ENCODE data around the gene NKAPL. TPM values are rescaled to one million over a fixed set of nuclear protein-coding genes. Genes with fewer than 3 reads are reported as not detected.

NKAPL gene
- total and polyA plus RNA-seq, 2 of the 13 experiments (the other 11 are each of a cell fraction or from before 2014, with no cell fraction given), result not detected

DNA sequence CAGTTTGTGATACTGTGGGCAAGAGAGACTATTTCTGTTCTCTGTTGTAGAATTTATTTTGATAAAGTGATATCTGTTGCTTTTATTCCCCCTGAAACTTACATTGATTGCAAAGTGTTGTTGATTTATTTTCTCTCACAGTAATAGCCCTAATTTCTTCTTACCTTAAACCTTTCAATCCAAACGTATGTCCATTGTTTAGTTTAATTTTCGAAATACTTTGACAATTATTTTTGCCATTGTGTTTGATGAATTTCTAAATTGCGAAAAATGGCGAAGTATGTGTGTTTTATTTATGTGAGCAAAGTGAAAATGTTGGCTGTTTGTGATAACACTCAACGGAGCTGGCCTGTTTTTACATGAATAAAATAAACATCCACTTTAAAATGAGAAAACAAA, 7.5 kb downstream of the NKAPL start (continued):
- no peak for TF ChIP-seq KAT7 (CRISPR knock-in tag; IDR thresholded peaks at IDR 0.05; ENCODE audit: borderline replicate concordance)
- TF ChIP-seq, protein P1, sequence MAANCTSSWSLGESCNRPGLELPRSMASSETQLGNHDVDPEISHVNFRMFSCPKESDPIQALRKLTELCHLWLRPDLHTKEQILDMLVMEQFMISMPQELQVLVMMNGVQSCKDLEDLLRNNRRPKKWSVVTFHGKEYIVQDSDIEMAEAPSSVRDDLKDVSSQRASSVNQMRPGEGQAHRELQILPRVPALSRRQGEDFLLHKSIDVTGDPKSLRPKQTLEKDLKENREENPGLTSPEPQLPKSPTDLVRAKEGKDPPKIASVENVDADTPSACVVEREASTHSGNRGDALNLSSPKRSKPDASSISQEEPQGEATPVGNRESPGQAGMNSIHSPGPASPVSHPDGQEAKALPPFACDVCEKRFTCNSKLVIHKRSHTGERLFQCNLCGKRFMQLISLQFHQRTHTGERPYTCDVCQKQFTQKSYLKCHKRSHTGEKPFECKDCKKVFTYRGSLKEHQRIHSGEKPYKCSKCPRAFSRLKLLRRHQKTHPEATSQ (CRISPR knock-in tag; IDR thresholded peaks at IDR 0.05; ENCODE audit: borderline replicate concordance), result no peak
- TF ChIP-seq TBL1XR1 (IDR thresholded peaks at IDR 0.05; ENCODE audit: borderline replicate concordance, low read length, partially characterized antibody), result no peak
- no peak for TF ChIP-seq SP140L (CRISPR knock-in tag; IDR thresholded peaks at IDR 0.05; ENCODE audit: borderline replicate concordance)
- TF ChIP-seq, protein P2, sequence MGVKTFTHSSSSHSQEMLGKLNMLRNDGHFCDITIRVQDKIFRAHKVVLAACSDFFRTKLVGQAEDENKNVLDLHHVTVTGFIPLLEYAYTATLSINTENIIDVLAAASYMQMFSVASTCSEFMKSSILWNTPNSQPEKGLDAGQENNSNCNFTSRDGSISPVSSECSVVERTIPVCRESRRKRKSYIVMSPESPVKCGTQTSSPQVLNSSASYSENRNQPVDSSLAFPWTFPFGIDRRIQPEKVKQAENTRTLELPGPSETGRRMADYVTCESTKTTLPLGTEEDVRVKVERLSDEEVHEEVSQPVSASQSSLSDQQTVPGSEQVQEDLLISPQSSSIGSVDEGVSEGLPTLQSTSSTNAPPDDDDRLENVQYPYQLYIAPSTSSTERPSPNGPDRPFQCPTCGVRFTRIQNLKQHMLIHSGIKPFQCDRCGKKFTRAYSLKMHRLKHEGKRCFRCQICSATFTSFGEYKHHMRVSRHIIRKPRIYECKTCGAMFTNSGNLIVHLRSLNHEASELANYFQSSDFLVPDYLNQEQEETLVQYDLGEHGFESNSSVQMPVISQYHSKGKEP (CRISPR knock-in tag; IDR thresholded peaks at IDR 0.05), result no peak
- TF ChIP-seq RBAK (CRISPR knock-in tag; IDR thresholded peaks at IDR 0.05), result no peak
- TF ChIP-seq PHF5A (CRISPR knock-in tag; IDR thresholded peaks at IDR 0.05; ENCODE audit: low read depth, unreplicated experiment), result peak; percentile 17
- TF ChIP-seq, protein P3, sequence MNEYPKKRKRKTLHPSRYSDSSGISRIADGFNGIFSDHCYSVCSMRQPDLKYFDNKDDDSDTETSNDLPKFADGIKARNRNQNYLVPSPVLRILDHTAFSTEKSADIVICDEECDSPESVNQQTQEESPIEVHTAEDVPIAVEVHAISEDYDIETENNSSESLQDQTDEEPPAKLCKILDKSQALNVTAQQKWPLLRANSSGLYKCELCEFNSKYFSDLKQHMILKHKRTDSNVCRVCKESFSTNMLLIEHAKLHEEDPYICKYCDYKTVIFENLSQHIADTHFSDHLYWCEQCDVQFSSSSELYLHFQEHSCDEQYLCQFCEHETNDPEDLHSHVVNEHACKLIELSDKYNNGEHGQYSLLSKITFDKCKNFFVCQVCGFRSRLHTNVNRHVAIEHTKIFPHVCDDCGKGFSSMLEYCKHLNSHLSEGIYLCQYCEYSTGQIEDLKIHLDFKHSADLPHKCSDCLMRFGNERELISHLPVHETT (CRISPR knock-in tag; conservative IDR thresholded peaks at IDR 0.05), result no peak
- TF ChIP-seq, protein P4, sequence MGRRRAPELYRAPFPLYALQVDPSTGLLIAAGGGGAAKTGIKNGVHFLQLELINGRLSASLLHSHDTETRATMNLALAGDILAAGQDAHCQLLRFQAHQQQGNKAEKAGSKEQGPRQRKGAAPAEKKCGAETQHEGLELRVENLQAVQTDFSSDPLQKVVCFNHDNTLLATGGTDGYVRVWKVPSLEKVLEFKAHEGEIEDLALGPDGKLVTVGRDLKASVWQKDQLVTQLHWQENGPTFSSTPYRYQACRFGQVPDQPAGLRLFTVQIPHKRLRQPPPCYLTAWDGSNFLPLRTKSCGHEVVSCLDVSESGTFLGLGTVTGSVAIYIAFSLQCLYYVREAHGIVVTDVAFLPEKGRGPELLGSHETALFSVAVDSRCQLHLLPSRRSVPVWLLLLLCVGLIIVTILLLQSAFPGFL (CRISPR knock-in tag; IDR thresholded peaks at IDR 0.05), result no peak
- TF ChIP-seq, protein P5, sequence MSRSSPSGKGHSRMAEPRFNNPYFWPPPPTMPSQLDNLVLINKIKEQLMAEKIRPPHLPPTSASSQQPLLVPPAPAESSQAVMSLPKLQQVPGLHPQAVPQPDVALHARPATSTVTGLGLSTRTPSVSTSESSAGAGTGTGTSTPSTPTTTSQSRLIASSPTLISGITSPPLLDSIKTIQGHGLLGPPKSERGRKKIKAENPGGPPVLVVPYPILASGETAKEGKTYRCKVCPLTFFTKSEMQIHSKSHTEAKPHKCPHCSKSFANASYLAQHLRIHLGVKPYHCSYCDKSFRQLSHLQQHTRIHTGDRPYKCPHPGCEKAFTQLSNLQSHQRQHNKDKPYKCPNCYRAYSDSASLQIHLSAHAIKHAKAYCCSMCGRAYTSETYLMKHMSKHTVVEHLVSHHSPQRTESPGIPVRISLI (CRISPR knock-in tag; IDR thresholded peaks at IDR 0.05; ENCODE audit: borderline replicate concordance), result no peak
- no peak for TF ChIP-seq JDP2 (CRISPR knock-in tag; IDR thresholded peaks at IDR 0.05; ENCODE audit: borderline replicate concordance)
- no peak for TF ChIP-seq KLF15 (CRISPR knock-in tag; IDR thresholded peaks at IDR 0.05; ENCODE audit: borderline replicate concordance)

All from HepG2 (cell line).